CD4-positive, alpha-beta T cell (primary cell): ENCODE results near the gene ARPC5. TPM values are rescaled to one million over a fixed set of nuclear protein-coding genes. Genes with fewer than 3 reads are reported as not detected.

Experiments
- ATAC-seq: fragments of 200-7000 bp; cut with Tn5 transposase; one replicate; pipeline ENCODE4 v1.10.0; 2022; ENCODE audit warnings: mild to moderate bottlenecking; ENCODE audit not compliant: poor library complexity
- CTCF ChIA-PET: fragments of 350-600 bp; sonication (Branson Sonifier 250); formaldehyde crosslinking; loops from one replicate; lab custom pipeline; 2021; ENCODE audit warnings: antibody characterized with exemption, inconsistent platforms; lab: Charles Lee
- POLR2A ChIA-PET: fragments of 350-600 bp; sonication (Branson Sonifier 250); formaldehyde crosslinking; loops from one replicate; lab custom pipeline; 2021; ENCODE audit warnings: antibody characterized with exemption, inconsistent platforms; lab: Charles Lee
- DNase-seq, 14 experiments: peaks; one replicate each; pipeline ENCODE4 v3.0.0-alpha.2; 2013 to 2020; ENCODE audit warnings: mixed read lengths in 2 of 14
- H3K27ac ChIP-seq, 2 donors: one replicate each; pipeline versions ENCODE4 v1.5.1 to v1.7.0; 2013; ENCODE audit warnings: low read length in 2 of 2, low read depth in 1 of 2, mild to moderate bottlenecking in 1 of 2
- H3K27me3 ChIP-seq, 2 experiments: 1 replicate in 1 of 2; 2 replicates in 1 of 2; pipeline versions ENCODE4 v1.6.1 to v1.7.0; 2013; ENCODE audit warnings: low read length in 2 of 2, control low read depth in 1 of 2, mild to moderate bottlenecking in 1 of 2, moderate library complexity in 1 of 2; ENCODE audit not compliant: insufficient read depth in 2 of 2, control insufficient read depth in 1 of 2
- H3K36me3 ChIP-seq: one replicate; pipeline ENCODE4 v1.6.1; 2013; ENCODE audit warnings: low read length, control low read depth; ENCODE audit not compliant: insufficient read depth
- H3K4me1 ChIP-seq: one replicate; pipeline ENCODE4 v1.6.1; 2013; ENCODE audit warnings: low read length, control low read depth; ENCODE audit not compliant: insufficient read depth
- H3K4me3 ChIP-seq: one replicate; pipeline ENCODE4 v1.5.1; 2013; ENCODE audit warnings: mild to moderate bottlenecking, low read length, moderate library complexity
- H3K9me3 ChIP-seq, 2 experiments: 1 replicate in 1 of 2; 2 replicates in 1 of 2; pipeline versions ENCODE4 v1.6.1 to v1.7.0; 2013; ENCODE audit warnings: low read length in 2 of 2, mild to moderate bottlenecking in 2 of 2, control low read depth in 1 of 2, moderate library complexity in 1 of 2; ENCODE audit not compliant: control insufficient read depth in 1 of 2, insufficient read depth in 1 of 2
- H3K27ac Mint-ChIP-seq: one replicate; pipeline ENCODE4 v1.8.0; 2020; ENCODE audit warnings: mixed read lengths
- H3K27me3 Mint-ChIP-seq: one replicate; pipeline ENCODE4 v1.8.0; 2021; ENCODE audit warnings: mixed read lengths
- H3K36me3 Mint-ChIP-seq: one replicate; pipeline ENCODE4 v1.8.0; 2021; ENCODE audit warnings: low read depth, mixed read lengths
- H3K4me1 Mint-ChIP-seq: one replicate; pipeline ENCODE4 v1.8.0; 2021; ENCODE audit warnings: low read depth, mixed read lengths
- H3K4me3 Mint-ChIP-seq: one replicate; pipeline ENCODE4 v1.8.0; 2020; ENCODE audit warnings: mild to moderate bottlenecking, mixed read lengths
- H3K9me3 Mint-ChIP-seq: one replicate; pipeline ENCODE4 v1.8.0; 2020; ENCODE audit warnings: mixed read lengths
- CTCF ChIP-seq: fragments of 200-600 bp; IDR thresholded peaks from one replicate; pipeline ENCODE4 v1.8.0; 2022; ENCODE audit warnings: antibody characterized with exemption, mild to moderate bottlenecking
- intact Hi-C, 2 experiments: fragments of 100-400 bp; cut with DNase I in 1 of 2; cut with micrococcal nuclease in 1 of 2; formaldehyde crosslinking; loops; one replicate each; pipeline versions ENCODE4 v1.15.1 to v1.9.0; 2023 to 2025; cut with DNase I, micrococcal nuclease
- total RNA-seq, 174 experiments: library from RNA in 2 of 174; stranded (reverse) in 2 of 174; gene quantifications; one replicate each; pipeline ENCODE4 v1.2.3 and lab custom pipeline; 2021 to 2026

ARPC5 gene
- total RNA-seq, 2 experiments from 2014 or later = 21.4 to 23.0 TPM

DNA sequence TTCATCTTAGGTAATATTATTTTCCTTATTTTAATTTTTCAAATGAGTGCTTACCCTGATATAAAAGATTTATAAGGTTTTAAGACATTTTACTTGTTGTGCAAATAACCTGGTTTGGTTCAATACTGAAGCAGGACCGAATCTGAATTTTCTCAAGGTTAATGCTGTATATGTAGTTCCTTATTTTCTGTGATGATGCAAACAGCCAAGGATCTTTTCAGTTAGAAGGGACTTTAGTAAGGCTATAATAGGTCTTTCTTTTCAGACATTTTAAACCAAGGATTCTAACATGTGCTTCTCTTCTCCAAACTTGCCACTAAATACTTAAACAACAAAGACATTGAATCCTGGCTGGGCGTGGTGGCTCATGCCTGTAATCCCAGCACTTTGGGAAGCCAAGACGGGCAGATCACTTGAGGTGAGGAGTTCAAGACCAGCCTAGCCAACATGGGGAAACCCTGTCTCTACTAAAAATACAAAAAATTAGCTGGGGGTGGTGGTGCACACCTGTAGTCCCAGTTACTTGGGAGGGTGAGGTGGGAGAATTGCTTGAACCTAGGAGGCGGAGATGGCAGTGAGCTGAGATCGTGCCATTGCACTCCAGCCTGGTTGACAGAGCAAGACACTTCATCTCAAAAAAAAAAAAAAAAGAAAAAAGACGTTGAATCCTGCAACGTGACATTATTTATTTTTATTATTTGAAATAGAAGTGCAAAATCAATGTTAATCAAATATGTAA is 3.2 kb upstream of the ARPC5 start:
- no peaks in the 10 kb centered on the region for H3K36me3 ChIP-seq
- CTCF ChIA-PET = interaction anchor here (2.7 kb wide), 1 partner anchor 17 kb away, joined by 12 read pairs; no protein-coding TSS in a partner anchor
- H3K9me3 Mint-ChIP-seq = no peaks in the 10 kb centered on the region
- no peaks in the 10 kb centered on the region for H3K27me3 ChIP-seq
- H3K36me3 Mint-ChIP-seq = peaks cover 10% of the 10 kb centered on the region
- H3K27me3 Mint-ChIP-seq = no peaks in the 10 kb centered on the region
- TF ChIP-seq CTCF = no peak
- DNase-seq (no peak), ATAC-seq (no peak)
- H3K9me3 ChIP-seq = no peaks in the 10 kb centered on the region
- peaks cover 7% of the 10 kb centered on the region for H3K4me1 ChIP-seq
- no peak overlapping the region for H3K4me3 Mint-ChIP-seq
- no peak overlapping the region for H3K27ac Mint-ChIP-seq
- H3K4me1 Mint-ChIP-seq = peaks cover 28% of the 10 kb centered on the region
- no peak overlapping the region for H3K4me3 ChIP-seq
- no peak overlapping the region for H3K27ac ChIP-seq
- POLR2A ChIA-PET = interaction anchor here (0.6 kb wide), 1 partner anchor 9 kb away, joined by 3 read pairs; no protein-coding TSS in a partner anchor
- intact Hi-C loops = loop anchor here (5.0 to 10.0 kb wide), 6 partner anchors 1037 to 1604 kb away; partner anchors contain the start of genes EDEM3 (in 1 of the 2), RGS16 (in 1 of the 2), RNF2 (in 1 of the 2) and SWT1 (in 1 of the 2)

- no peaks in the 10 kb centered on the region for H3K27me3 Mint-ChIP-seq
- peak overlapping the region; percentile 100 for H3K4me3 Mint-ChIP-seq
- H3K4me1 ChIP-seq = peaks cover 10% of the 10 kb centered on the region
- ChIA-PET CTCF (interaction anchor here (1.8 to 2.7 kb wide), 2 partner anchors 19 to 279 kb away, joined by 7 to 12 read pairs; no protein-coding TSS in a partner anchor), POLR2A (interaction anchor here (0.5 kb wide), 1 partner anchor 11 kb away, joined by 3 read pairs; no protein-coding TSS in a partner anchor)
- no peak overlapping the region for H3K27ac ChIP-seq
- H3K4me3 ChIP-seq = peak overlapping the region; percentile 93
- DNase-seq (no peak), ATAC-seq (no peak)
- H3K4me1 Mint-ChIP-seq = peaks cover 44% of the 10 kb centered on the region
- no peaks in the 10 kb centered on the region for H3K27me3 ChIP-seq
- no peak for TF ChIP-seq CTCF
- H3K27ac Mint-ChIP-seq = peak overlapping the region; percentile 94
- intact Hi-C loops = loop anchor here (2.0 to 10.0 kb wide), 7 partner anchors 16 to 1602 kb away; partner anchors contain the start of genes APOBEC4 (in 1 of the 2), EDEM3 (in 1 of the 2), RGS16 (in 1 of the 2) and RNF2 (in 1 of the 2)
- peaks cover 9% of the 10 kb centered on the region for H3K36me3 ChIP-seq
- no peaks in the 10 kb centered on the region for H3K9me3 ChIP-seq
- H3K36me3 Mint-ChIP-seq = peaks cover 24% of the 10 kb centered on the region
- no peaks in the 10 kb centered on the region for H3K9me3 Mint-ChIP-seq
Measured at GRCh38 chr1:183636783-183637182, 1.2 kb upstream of the ARPC5 start.

DNA sequence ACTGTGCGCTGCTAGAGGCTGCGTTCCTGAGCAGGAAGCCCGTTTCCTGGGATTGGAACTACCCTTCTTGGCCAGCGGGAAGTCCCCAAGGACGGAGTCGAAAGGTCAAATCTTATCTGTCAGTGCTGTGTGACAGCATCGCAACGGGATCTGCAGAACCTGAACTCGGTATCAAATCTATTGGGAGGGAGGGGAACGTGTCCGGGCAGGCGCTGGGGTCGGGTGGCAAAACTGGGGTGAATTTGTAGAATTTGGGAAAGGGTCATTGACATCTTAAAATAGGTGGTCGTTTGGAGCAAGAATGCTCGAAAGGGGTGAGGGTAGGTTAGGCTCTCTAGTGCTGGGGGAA is 725 bp upstream of the ARPC5 start:
- POLR2A ChIA-PET = interaction anchor here (0.6 to 1.0 kb wide), 2 partner anchors 54 to 279 kb away, joined by 3 read pairs; no protein-coding TSS in a partner anchor
- Histone ChIP-seq H3K4me1 (peaks cover 12% of the 10 kb centered on the region), H3K9me3 (no peaks in the 10 kb centered on the region), H3K36me3 (peaks cover 13% of the 10 kb centered on the region), H3K27me3 (no peaks in the 10 kb centered on the region), H3K4me3 (peak overlapping the region; percentile 93), H3K27ac (peak overlapping the region; percentile 18 to 44)
- Mint-ChIP-seq H3K27me3 (no peaks in the 10 kb centered on the region), H3K27ac (peak overlapping the region; percentile 94), H3K36me3 (peaks cover 26% of the 10 kb centered on the region), H3K4me1 (peaks cover 47% of the 10 kb centered on the region), H3K4me3 (peak overlapping the region; percentile 100), H3K9me3 (no peaks in the 10 kb centered on the region)
- TF ChIP-seq CTCF = no peak
- no peak for ATAC-seq
- intact Hi-C loops = loop anchor here (2.0 to 10.0 kb wide), 7 partner anchors 16 to 1602 kb away; partner anchors contain the start of genes APOBEC4 (in 1 of the 2), EDEM3 (in 1 of the 2), RGS16 (in 1 of the 2) and RNF2 (in 1 of the 2)
- CTCF ChIA-PET = interaction anchor here (1.8 kb wide), 1 partner anchor 280 kb away, joined by 7 read pairs; no protein-coding TSS in a partner anchor
- no peak for DNase-seq
